Kasumi-1 (cell line): Measurements from ENCODE around the gene MT1A.
A peak's percentile ranks its signal among the peaks of the same experiment; 100 is the strongest.

ENCODE experiments used
- DNase-seq, 2 experiments: peaks; one replicate each; lab custom pipeline; 2025; lab: John Stamatoyannopoulos, UW

Gene MT1A

DNA sequence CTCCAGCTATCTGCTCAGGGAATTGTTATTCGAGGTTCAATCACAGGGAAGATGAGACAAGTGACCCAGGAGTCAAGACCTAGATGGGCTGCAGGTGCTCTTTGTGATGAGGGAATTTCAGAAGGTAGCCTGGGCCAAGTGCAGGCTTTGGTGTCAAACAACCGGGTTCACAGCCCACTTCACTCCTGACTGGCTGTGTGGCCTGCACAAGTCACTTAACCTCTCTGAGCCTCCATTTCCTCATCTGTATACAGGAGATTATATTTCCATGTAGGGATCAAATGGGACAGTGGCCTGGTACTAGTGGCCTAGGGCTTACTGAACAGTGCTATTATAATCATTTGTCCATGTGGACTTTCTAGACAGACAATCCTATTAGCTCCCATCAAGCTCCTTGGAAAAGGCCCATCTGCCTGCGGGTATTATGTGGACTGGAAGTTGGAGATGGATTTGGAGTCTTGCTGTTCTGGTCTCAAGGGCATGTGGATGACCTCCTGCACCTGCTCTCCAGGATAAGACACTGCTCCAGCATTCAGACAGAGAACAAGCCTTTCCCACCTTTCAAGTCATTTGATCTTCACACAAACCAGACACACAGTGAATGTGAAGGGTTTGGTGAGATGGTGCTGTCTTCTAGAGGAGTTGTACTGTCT lies 40.7 kb downstream of the MT1A start:
- DNase-seq = no peak

DNA sequence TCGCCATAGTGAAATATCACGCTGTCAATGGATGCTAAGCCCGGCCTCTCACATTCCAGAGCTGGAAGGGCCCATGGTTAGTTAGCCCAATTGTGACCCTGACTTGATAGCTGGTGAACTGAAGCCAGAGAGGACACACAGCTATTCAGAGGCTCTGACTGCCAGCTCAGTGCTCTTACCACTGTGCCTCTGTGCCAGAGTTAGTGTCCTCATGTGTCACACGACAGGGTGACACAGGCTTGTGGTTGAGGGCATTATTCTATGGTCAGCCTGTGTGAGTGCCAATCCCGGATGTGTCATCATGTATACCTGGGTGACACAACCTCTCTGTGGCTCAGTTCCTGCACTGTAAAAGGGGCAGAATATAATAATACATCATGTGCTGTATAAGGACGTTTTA lies 41.4 kb downstream of the MT1A start:
- DNase-seq = no peak

DNA sequence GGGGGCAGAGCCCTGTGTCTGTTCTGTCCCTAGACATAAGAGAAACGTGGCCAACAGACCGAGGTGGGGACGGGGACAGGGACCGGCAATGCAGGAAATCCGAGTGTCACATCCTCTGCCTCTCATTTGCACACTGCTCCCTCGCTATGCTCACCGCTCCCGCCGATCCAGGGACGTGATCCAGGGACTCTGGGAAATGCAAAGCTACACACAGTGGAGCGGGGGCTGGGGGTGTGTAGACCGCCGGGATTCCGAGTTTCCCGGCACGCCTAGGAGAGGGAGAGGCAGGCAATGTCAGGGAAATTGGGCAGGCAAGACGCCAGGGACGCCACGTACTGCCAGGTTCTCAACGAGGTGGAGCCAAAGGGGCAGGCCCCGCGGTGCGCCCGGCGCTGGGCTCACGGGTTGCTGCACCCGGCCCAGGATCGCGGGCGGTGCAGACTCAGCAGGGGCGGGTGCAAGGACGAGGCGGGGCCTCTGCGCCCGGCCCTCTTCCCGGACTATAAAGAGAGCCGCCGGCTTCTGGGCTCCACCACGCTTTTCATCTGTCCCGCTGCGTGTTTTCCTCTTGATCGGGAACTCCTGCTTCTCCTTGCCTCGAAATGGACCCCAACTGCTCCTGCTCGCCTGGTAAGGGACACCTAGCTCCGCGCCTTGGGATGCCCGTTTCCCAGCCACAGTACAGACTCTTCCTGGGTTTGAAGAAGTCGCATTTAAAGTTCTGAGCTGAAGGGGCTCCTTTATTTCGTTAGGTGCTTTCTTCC lies 43.7 kb downstream of the MT1A start, which contains the start of gene MT1X:
MT1X (plus strand) TSS at position 532 of the 764 bp plus-strand sequence; CDS start at position 603, 71 bp downstream.
- DNase-seq = peak; percentile 89 to 92

DNA sequence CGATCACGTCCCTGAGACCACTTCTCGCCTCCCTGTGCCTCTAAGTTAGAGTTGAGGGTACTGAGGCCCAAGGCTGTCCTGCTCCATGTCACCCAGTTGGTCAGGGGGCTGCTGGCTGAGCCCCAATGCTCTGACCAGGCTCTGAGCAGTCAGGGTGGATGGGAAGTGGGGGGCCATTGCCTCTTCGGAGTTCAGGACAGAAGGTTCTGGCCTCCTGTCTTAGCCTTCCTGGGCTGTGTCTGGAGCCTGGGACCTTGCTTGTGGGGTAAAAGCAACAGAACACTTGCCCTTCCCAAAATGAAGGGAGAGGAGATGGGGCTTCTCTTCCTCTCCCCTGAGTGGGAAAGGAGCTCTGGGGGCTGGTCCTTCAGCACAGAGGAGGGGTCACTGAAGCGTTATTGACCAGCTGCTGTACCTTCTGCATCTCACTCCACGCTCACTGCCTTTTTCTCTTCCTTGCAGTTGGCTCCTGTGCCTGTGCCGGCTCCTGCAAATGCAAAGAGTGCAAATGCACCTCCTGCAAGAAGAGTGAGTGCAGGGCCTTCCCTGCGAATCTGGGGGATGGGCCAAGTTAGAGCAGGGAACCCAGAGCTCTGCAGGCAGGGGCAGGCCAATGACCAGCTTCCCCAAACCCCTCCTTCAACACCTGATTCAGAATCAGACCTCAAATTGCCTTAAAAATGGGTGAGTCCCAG lies 44.4 kb downstream of the MT1A start:
- DNase-seq = no peak

DNA sequence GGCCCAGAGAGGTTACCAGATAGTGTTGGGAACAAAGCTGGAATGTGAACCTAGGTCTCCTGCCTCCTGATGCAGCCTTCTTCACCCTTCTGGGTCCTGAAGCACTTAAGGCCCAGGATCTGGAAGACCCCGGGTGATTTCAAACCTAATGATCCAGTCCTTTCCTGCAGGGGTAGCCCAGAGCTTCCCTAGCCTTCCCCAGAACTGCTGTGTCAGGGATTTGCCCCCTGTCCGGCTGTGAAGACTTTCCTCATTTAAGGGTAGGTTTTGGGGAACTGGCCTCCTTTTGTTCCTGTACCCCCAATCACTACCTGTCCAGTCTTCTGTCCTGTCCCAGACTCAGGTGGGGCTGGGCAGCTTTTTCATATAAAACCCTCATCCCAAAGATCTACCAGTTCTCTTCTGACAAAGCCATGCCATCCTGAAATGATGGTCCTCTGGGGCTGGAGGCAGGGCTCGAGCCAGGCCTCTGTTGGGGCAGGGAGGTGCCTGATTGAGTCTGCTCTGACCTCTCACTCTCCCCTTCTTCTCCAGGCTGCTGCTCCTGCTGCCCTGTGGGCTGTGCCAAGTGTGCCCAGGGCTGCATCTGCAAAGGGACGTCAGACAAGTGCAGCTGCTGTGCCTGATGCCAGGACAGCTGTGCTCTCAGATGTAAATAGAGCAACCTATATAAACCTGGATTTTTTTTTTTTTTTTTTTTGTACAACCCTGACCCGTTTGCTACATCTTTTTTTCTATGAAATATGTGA lies 45.1 kb downstream of the MT1A start:
- DNase-seq = no peak

DNA sequence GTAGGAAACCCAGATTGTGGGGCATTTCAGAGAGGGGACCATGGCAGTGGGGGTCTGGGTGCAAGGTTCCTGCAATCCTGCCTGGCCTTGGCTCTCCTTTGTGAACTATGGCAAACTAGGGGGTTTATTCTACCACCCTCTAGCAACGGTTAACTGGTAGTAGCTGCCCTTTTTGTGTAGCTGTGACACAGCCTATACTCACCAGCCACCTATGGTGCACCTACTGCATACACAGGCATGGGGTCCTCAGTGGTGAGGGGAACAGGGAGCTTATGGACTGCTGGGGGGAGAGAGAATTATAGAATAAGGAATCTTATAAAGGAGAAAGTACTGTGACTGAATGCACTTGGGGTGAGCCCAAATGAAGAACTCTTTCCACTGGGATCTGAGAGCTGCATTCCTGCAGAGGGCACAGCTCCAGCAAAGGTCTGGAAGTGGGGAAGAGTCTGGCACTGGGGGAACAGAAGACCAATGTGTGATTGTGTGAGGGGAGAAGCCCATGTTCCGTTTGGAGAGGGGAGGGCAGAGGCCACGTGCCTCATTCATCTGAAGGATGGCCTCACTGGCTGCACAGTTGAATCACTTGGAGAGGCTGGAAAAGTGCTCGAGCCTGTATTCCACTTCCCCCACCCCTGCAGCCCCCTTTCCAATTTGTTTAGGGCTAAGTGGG lies 45.9 kb downstream of the MT1A start:
- DNase-seq = no peak

DNA sequence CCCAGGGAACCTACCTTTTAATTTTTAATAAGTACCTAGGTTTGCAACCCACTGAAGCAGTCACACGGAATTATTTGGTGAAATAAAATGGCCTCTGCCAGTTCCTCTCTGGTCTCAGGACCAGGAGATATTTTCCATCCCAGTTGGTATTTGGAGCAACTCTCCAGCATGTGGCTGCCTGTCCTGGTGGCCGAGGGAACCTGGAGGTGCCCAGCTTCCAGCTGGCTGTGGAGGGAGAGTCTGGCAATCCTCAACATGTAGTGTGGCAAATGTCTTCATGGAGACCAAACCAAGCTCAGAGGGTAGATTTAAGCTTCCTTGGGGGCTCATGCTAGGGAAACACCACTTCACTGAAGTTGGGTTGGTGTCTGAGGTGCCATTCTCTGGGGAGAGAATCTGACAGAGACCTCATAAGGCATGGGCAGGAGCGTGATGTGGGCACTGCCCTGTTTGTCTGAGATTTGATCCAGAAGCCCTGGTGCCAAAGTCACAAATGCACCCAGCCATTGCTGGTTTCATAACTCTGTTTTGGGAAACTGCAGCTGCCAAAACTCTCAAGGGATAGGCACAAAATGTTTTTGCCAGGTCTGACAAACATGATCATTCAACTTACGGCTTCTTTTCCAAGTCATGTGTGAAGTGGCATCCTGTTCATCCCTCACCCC lies 46.6 kb downstream of the MT1A start:
- no peak for DNase-seq

DNA sequence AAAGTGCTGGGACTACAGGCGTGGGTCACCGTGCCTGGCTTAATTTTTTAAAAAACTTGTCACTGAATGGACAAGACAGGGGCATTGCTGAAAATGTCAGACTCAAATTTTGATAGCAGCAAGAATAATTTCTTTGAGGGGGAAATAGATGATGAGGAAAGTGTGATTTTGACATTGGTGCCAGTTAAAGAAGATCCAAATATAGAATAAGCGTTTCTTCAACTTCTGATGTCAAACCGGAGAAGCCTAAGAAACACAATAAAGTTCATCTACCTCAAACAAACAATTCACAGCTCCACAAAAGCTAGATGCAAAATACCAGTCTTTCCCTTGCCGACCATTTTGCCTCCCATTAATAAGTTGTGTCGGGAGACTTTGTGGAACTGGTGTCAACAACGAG lies 48.3 kb downstream of the MT1A start:
- no peak for DNase-seq

DNA sequence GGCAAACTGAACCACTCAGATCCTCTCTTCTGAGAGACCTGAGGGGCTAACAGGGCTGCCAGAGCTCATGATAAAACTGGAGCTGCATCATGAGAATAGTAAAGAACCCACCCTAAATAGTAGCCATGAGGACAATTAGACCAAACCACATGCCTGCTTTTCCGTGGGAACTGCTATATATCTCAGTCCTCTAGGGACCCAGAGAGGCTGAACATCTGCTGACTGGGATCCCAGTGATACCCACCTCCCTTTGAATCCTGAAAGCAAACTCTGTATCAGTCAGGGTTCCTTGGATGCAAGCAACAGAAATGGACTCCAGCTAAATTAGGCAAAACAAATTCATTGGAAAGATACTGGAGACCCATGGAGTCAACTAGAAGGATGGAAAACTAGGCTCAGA lies 50.3 kb downstream of the MT1A start:
- no peak for DNase-seq

DNA sequence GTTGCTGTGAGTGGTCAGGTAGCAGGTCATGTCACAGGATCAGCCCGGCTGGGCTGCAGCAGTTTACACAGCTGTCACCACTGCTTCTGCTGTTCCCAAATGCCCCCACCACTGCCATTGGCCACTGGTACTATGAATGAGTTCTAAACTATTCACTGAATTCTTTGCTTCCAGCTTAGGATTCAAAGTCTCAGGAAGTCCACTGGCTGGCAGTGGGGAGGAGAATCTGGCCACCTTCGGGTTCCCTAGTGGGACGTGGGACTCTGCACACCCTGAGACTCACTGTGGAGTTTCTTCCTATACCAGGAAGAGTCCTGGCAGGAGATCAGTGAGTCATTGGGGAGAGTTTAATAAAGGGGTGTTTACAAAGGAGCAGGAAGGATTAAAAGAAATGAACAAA lies 50.7 kb downstream of the MT1A start:
- no peak for DNase-seq
